Endothelial cell of umbilical vein (primary cell): ENCODE results near the gene LRRTM4. TPM values are rescaled to one million over a fixed set of nuclear protein-coding genes. Genes with fewer than 3 reads are reported as not detected.

ENCODE experiments used
- BruUV-seq: library from RNA; stranded (reverse); fragments of 400-500 nt; replicated peaks from 2 replicates; lab custom pipeline; 2021; lab: Mats Ljungman, UMichigan
- CTCF ChIA-PET: fragments of 300-600, 350-600 bp; sonication (Branson Sonifier 250); formaldehyde crosslinking; loops from one replicate; lab custom pipeline; 2021; ENCODE audit warnings: antibody characterized with exemption, inconsistent platforms; lab: Charles Lee
- POLR2A ChIA-PET: fragments of 300-600, 350-600 bp; sonication (Branson Sonifier 250); formaldehyde crosslinking; loops from one replicate; lab custom pipeline; 2021; ENCODE audit warnings: antibody characterized with exemption, inconsistent platforms; lab: Charles Lee
- DNase-seq: peaks from one replicate; pipeline ENCODE4 v3.0.0-alpha.2; 2011; ENCODE audit warnings: low read depth, low spot score
- FAIRE-seq: peaks from 2 replicates; lab custom pipeline; 2011; peaks lifted over from hg19 to GRCh38; lab: Jason Lieb, UNC
- H2AFZ ChIP-seq: 2 replicates; pipeline ENCODE4 v1.6.0; 2012; ENCODE audit warnings: low read depth, low read length, control low read depth, inconsistent platforms
- H3K27ac ChIP-seq: 2 replicates; pipeline ENCODE4 v1.5.1; 2011; ENCODE audit warnings: low read depth, mild to moderate bottlenecking, control low read depth, low read length, moderate library complexity; ENCODE audit not compliant: insufficient read depth
- H3K27me3 ChIP-seq, 2 experiments: 2 replicates each; pipeline versions ENCODE4 v1.6.0 to v1.6.1; 2011; ENCODE audit warnings: low read length in 2 of 2, mixed read lengths in 1 of 2; ENCODE audit not compliant: control insufficient read depth in 2 of 2, insufficient read depth in 2 of 2
- H3K36me3 ChIP-seq, 2 experiments: 2 replicates in 1 of 2; 3 replicates in 1 of 2; pipeline ENCODE4 v1.5.1; 2011; ENCODE audit warnings: low read length in 2 of 2, mild to moderate bottlenecking in 1 of 2, moderate library complexity in 1 of 2; ENCODE audit not compliant: control insufficient read depth in 2 of 2, insufficient read depth in 2 of 2; ENCODE audit errors: extremely low read depth in 1 of 2
- H3K4me1 ChIP-seq: 3 replicates; pipeline ENCODE4 v1.5.1; 2011; ENCODE audit warnings: mild to moderate bottlenecking, low read length; ENCODE audit not compliant: control insufficient read depth, insufficient read depth; ENCODE audit errors: extremely low read depth
- H3K4me2 ChIP-seq: 2 replicates; pipeline ENCODE4 v1.6.1; 2011; ENCODE audit warnings: low read length, control low read depth, mixed read lengths; ENCODE audit not compliant: insufficient read depth
- H3K4me3 ChIP-seq, 3 experiments: fragments of 200-600 bp in 1 of 3; sonication (generic), shearing (Covaris generic) in 1 of 3; replicated peaks in 1 of 3; 2 replicates each; pipeline ENCODE4 v1.5.1; 2011 to 2016; ENCODE audit warnings: control low read depth in 3 of 3, low read length in 3 of 3, mild to moderate bottlenecking in 2 of 3, inconsistent platforms in 1 of 3, low read depth in 1 of 3, moderate library complexity in 1 of 3; ENCODE audit not compliant: insufficient read depth in 1 of 3
- H3K79me2 ChIP-seq: 2 replicates; pipeline ENCODE4 v1.6.0; 2012; ENCODE audit warnings: low read length, inconsistent platforms; ENCODE audit not compliant: control insufficient read depth, insufficient read depth
- H3K9ac ChIP-seq: replicated peaks from 2 replicates; pipeline ENCODE3; 2011; ENCODE audit warnings: low read length, control low read depth; ENCODE audit not compliant: insufficient read depth; ENCODE audit errors: extremely low read depth
- H3K9me1 ChIP-seq: replicated peaks from 3 replicates; pipeline ENCODE4 v1.6.0; 2011; ENCODE audit warnings: mild to moderate bottlenecking, low read length; ENCODE audit not compliant: control insufficient read depth, insufficient read depth; ENCODE audit errors: extremely low read depth
- H3K9me3 ChIP-seq: replicated peaks from 2 replicates; pipeline ENCODE4 v1.5.1; 2012; ENCODE audit warnings: low read length, inconsistent platforms; ENCODE audit not compliant: control insufficient read depth, insufficient read depth
- H4K20me1 ChIP-seq: replicated peaks from 2 replicates; pipeline ENCODE3; 2011; ENCODE audit warnings: mild to moderate bottlenecking, low read length; ENCODE audit not compliant: control insufficient read depth, insufficient read depth; ENCODE audit errors: extremely low read depth
- EZH2 ChIP-seq: IDR thresholded peaks from 2 replicates; pipeline ENCODE4 v1.6.1; 2012; ENCODE audit warnings: borderline replicate concordance, low read depth, mild to moderate bottlenecking, moderate library complexity, low read length, inconsistent platforms; ENCODE audit not compliant: severe bottlenecking
- FOS ChIP-seq: IDR thresholded peaks from 2 replicates; pipeline ENCODE4 v1.6.1; 2011; ENCODE audit warnings: mild to moderate bottlenecking, low read length, moderate library complexity, borderline replicate concordance; ENCODE audit not compliant: insufficient read depth
- GATA2 ChIP-seq: IDR thresholded peaks from 2 replicates; pipeline ENCODE4 v1.7.0; 2011; ENCODE audit warnings: low read depth, mild to moderate bottlenecking, moderate library complexity, mixed read lengths, low read length; ENCODE audit not compliant: insufficient read length, insufficient read depth
- JUN ChIP-seq: IDR thresholded peaks from 2 replicates; pipeline ENCODE4 v1.6.1; 2011; ENCODE audit warnings: borderline replicate concordance, low read depth; ENCODE audit not compliant: insufficient read length, insufficient read depth
- MAX ChIP-seq: IDR thresholded peaks from 2 replicates; pipeline ENCODE4 v1.6.1; 2011; ENCODE audit not compliant: insufficient read depth, insufficient read length
- MYC ChIP-seq: IDR thresholded peaks from one replicate; pipeline ENCODE4 v1.6.1; 2011; ENCODE audit warnings: mild to moderate bottlenecking, low read depth, low read length
- POLR2A ChIP-seq: IDR thresholded peaks from 2 replicates; pipeline ENCODE4 v1.6.1; 2012; ENCODE audit warnings: low read depth, mild to moderate bottlenecking, control low read depth, low read length
- POLR2AphosphoS5 ChIP-seq: IDR thresholded peaks from 2 replicates; pipeline ENCODE4 v1.6.1; 2012; ENCODE audit warnings: low read depth, mild to moderate bottlenecking, control low read depth, low read length, moderate library complexity; ENCODE audit not compliant: insufficient read depth
- dilution Hi-C: fragments of 300-500 bp; cut with MboI; formaldehyde crosslinking; loops from one replicate; pipeline ENCODE4 v1.15.0; 2019; ENCODE audit warnings: low sequenced_read_pairs; ENCODE audit not compliant: extremely low pct_ligation_motif_present
- intact Hi-C: fragments of 100-400 bp; cut with micrococcal nuclease; formaldehyde crosslinking; loops from one replicate; pipeline ENCODE4 v1.10.0; 2022
- polyA plus RNA-seq, 4 experiments: library from polyadenylated mRNA; depleted of rRNA in 3 of 4; stranded (reverse) in 3 of 4; unstranded in 1 of 4; fragments of >200 nt; gene quantifications; 2 replicates each; pipeline versions ENCODE4 v1.2.1 to v1.2.3, GENCODE V29; 2011 to 2012; ENCODE audit warnings: missing spikeins in 1 of 4
- total RNA-seq: library from RNA; stranded (reverse); gene quantifications from 2 replicates; pipeline ENCODE4 v1.2.3, GENCODE V29; 2021
- TF ChIP-seq, protein P1 (sequence below), 2 donors: IDR thresholded peaks; 1 replicate in 1 of 2; 2 replicates in 1 of 2; pipeline ENCODE4 v1.5.1; 2011; ENCODE audit warnings: low read length in 2 of 2, mild to moderate bottlenecking in 2 of 2, moderate library complexity in 2 of 2, control low read depth in 1 of 2, inconsistent platforms in 1 of 2, low read depth in 1 of 2; ENCODE audit not compliant: insufficient read depth in 1 of 2; ENCODE audit errors: extremely low read depth in 1 of 2

The LRRTM4 gene
- total and polyA plus RNA-seq, 2 donors (not counting 3 experiments of a cell fraction or from before 2014, with no cell fraction given), result not detected

GRCh38 chr2:77271262-77271661 lies 250.9 kb downstream of the LRRTM4 start:
- no peak overlapping the region for H3K27ac ChIP-seq
- intact Hi-C loops, result no loop called here
- TF ChIP-seq, protein P1, sequence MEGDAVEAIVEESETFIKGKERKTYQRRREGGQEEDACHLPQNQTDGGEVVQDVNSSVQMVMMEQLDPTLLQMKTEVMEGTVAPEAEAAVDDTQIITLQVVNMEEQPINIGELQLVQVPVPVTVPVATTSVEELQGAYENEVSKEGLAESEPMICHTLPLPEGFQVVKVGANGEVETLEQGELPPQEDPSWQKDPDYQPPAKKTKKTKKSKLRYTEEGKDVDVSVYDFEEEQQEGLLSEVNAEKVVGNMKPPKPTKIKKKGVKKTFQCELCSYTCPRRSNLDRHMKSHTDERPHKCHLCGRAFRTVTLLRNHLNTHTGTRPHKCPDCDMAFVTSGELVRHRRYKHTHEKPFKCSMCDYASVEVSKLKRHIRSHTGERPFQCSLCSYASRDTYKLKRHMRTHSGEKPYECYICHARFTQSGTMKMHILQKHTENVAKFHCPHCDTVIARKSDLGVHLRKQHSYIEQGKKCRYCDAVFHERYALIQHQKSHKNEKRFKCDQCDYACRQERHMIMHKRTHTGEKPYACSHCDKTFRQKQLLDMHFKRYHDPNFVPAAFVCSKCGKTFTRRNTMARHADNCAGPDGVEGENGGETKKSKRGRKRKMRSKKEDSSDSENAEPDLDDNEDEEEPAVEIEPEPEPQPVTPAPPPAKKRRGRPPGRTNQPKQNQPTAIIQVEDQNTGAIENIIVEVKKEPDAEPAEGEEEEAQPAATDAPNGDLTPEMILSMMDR (IDR thresholded peaks at IDR 0.05; ENCODE audit: extremely low read depth in 1 of 2, insufficient read depth in 1 of 2, low read depth in 1 of 2, low read length in 2 of 2), result no peak
- TF ChIP-seq FOS (no peak), JUN (no peak), GATA2 (no peak), POLR2A (no peak), MAX (no peak), POLR2AphosphoS5 (no peak), EZH2 (no peak), MYC (no peak)
- H4K20me1 ChIP-seq, result no peaks in the 10 kb centered on the region
- DNase-seq (no peak), FAIRE-seq (no peak)
- H3K9me1 ChIP-seq, result no peaks in the 10 kb centered on the region
- ChIA-PET POLR2A (no interaction called here), CTCF (no interaction called here)
- no peaks in the 10 kb centered on the region for H3K27me3 ChIP-seq
- no peaks in the 10 kb centered on the region for H3K4me1 ChIP-seq
- H3K36me3 ChIP-seq, result no peaks in the 10 kb centered on the region
- BruUV-seq, result no TSS peak
- no peak overlapping the region for H2AFZ ChIP-seq
- no peaks in the 10 kb centered on the region for H3K79me2 ChIP-seq
- no peak overlapping the region for H3K4me2 ChIP-seq
- peaks cover 2% of the 10 kb centered on the region for H3K9me3 ChIP-seq
- H3K4me3 ChIP-seq, result no peak overlapping the region
- dilution Hi-C loops, result no loop called here
- H3K9ac ChIP-seq, result no peak overlapping the region
